GM12891 (cell line): ENCODE data around the gene LCA5L.

Experiments
- POLR2A ChIP-seq: IDR thresholded peaks from 2 replicates; pipeline ENCODE4 v1.6.1; 2011; ENCODE audit warnings: low read depth, low read length, control low read depth
- POLR2AphosphoS5 ChIP-seq: IDR thresholded peaks from 2 replicates; pipeline ENCODE4 v1.6.1; 2011; ENCODE audit warnings: low read depth, low read length, control low read depth
- POU2F2 ChIP-seq: IDR thresholded peaks from 2 replicates; pipeline ENCODE4 v1.6.1; 2011; ENCODE audit warnings: low read depth, mild to moderate bottlenecking, control low read depth, low read length, moderate library complexity

- no peak for TF ChIP-seq POLR2A
- no peak for TF ChIP-seq POLR2AphosphoS5
- no peak for TF ChIP-seq POU2F2
These were observed 79.0 kb downstream of the LCA5L start for GRCh38 chr21:39366563-39366962.
